GM03348 (cell line): Measurements from ENCODE around the gene SLC39A2.

ENCODE experiments used
- DNase-seq: peaks from one replicate; pipeline ENCODE4 v3.0.0; 2012; ENCODE audit warnings: low spot score

The SLC39A2 gene

DNA sequence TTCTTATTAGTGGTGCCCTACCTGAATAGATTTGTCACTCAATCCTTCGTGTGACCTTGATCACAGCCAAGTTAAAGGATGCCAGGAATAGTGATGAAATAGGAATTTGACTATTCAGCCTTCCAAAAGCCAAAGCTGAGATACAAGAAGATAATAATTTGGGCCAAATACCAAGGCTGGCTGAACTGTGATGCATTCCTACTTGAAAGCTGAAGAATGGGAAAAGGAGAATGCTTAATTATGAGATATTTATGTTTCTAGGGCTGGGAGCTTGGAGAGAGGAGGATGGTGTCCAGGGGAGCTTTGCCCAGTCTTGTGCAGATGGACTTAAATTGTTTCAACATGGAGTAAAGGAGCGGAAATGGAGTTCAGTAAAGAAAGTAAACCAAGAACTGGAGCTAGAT lies 48.3 kb downstream of the SLC39A2 start:
- DNase-seq = peak; percentile 79

DNA sequence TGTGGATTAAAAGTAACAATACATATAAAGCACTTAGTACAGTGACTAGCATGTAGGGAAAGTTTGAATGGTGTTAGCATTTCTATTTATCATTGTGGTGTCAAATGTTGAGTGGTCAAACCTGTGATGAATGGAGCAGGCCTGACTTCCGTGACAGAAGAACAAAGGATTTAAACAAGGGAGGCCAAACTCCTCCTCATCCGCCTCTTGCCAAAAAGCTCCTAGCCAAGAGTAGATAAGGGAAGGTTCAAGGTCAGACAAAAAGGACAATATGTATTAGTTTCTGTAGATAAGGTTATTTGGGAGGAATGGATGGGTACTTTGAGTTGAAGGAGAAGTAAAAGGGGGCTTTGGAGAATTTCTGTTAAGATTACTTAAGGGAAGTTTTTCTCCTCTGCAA lies 49.5 kb downstream of the SLC39A2 start:
- DNase-seq = no peak

DNA sequence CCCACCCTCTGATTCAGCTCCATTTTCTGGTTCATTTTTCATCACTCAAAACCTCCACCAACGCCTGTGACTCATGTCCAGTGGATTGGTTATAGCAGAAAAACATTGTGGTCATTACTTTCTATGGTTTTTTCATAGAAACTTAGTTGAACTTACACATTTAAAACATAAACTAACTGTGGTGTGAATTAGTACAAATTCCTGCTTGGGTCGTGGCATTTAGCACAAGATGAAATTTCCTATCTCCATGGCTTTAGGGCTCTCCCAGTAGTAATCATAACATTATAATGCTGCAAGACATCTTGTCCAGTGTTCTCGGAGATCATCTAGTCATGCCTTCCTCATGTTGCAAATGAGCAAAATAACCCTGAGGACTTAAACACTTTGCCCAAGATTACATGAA lies 50.2 kb downstream of the SLC39A2 start:
- DNase-seq = peak; percentile 50

DNA sequence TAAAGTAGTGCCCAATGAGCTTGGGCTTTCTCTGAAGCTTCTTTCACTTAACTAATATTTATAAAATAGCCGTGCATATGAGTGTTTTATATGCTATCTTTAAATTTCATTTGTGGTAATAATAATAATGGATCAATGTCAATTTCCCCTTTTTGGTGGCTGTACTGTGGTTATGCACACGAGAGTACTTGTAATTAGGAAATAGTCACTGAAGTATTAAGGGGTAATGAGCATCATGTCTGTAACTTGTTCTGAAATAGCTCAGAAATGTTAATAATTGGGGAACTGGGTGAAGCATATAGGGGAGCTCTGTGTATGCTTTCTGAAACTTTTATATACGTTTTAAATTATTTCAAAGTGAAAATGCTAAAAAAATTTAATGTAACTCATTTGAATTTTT lies 51.5 kb downstream of the SLC39A2 start:
- no peak for DNase-seq
